ENCODE data around the gene C15orf62. TPM values are rescaled to one million over a fixed set of nuclear protein-coding genes. Genes with fewer than 3 reads are reported as not detected.

C15orf62 gene, protein sequence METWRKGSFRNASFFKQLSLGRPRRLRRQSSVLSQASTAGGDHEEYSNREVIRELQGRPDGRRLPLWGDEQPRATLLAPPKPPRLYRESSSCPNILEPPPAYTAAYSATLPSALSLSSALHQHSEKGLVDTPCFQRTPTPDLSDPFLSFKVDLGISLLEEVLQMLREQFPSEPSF
- 1 to 10 TPM in 1 of 4 donors, under 1 TPM in 2, not detected in 1; 0.19 to 1.3 (median 0.50) TPM for total RNA-seq

GRCh38 chr15:40769274-40770146, at the start of gene C15orf62:
C15orf62 (plus strand) TSS chr15:40769980; CDS start chr15:40770496, 516 bp downstream.
- ATAC-seq (ENCODE audit: low FRiP score) (peak; percentile 73), DNase-seq (ENCODE audit: low spot score) (peak; percentile 37)
- TF ChIP-seq CTCF (IDR thresholded peaks at IDR 0.05): no peak

- ATAC-seq (ENCODE audit: low FRiP score) (no peak), DNase-seq (ENCODE audit: low spot score) (no peak)
- no peak for TF ChIP-seq CTCF (IDR thresholded peaks at IDR 0.05)
Observed at GRCh38 chr15:40721701-40722100, 48.1 kb upstream of the C15orf62 start.

- TF ChIP-seq CTCF (IDR thresholded peaks at IDR 0.05): no peak
- ATAC-seq (ENCODE audit: low FRiP score) (no peak), DNase-seq (ENCODE audit: low spot score) (no peak)
Observed at GRCh38 chr15:40722354-40722753, 47.4 kb upstream of the C15orf62 start.

- ATAC-seq (ENCODE audit: low FRiP score): no peak
- no peak for TF ChIP-seq CTCF (IDR thresholded peaks at IDR 0.05)
- DNase-seq (ENCODE audit: low spot score): no peak
Observed at GRCh38 chr15:40722934-40723333, 46.8 kb upstream of the C15orf62 start.

DNA sequence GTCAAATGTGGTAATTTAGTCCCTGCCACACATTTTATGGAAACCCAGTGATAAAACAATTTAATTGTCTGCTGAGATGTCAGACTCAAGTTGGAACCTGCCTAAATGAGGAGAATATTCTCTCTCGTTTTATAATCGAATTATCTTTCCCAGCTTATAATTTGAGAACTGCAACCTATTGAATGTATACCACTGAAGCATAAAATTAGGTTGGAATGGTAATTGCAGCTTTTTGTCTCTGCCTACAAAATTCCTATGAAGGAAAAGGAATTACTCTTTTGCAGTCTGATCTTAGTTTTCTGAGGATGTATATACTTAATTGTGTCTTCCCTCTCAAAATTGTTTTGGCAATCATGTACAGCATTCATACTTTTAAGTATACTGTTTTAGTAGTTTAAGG, 45.9 kb upstream of the C15orf62 start:
- ATAC-seq (ENCODE audit: low FRiP score) (no peak), DNase-seq (ENCODE audit: low spot score) (no peak)
- TF ChIP-seq CTCF (IDR thresholded peaks at IDR 0.05): no peak

GRCh38 chr15:40731034-40731433, 38.7 kb upstream of the C15orf62 start:
- no peak for TF ChIP-seq CTCF (IDR thresholded peaks at IDR 0.05)
- ATAC-seq (ENCODE audit: low FRiP score) (no peak), DNase-seq (ENCODE audit: low spot score) (no peak)

Measured in omental fat pad (tissue), 4 donors.